Stimulated activated CD4-positive, alpha-beta T cell treated with anti-CD3 and anti-CD28 coated beads, Interleukin-4, amount 100 ng/mL, for 1 hour (primary cell): ENCODE data around the gene TAL1.

ENCODE experiments used
- DNase-seq: peaks from one replicate; pipeline ENCODE4 v3.0.0-alpha.2; 2020

Gene TAL1

GRCh38 chr1:47186267-47187185, 45.5 kb downstream of the TAL1 start:
- no peak for DNase-seq

- no peak for DNase-seq
Observed at GRCh38 chr1:47184822-47185677, 47.0 kb downstream of the TAL1 start.

- no peak for DNase-seq
Observed at GRCh38 chr1:47184090-47184821, 47.8 kb downstream of the TAL1 start.

GRCh38 chr1:47183308-47184089, 48.5 kb downstream of the TAL1 start:
- DNase-seq = no peak

GRCh38 chr1:47182676-47183235, 49.3 kb downstream of the TAL1 start:
- no peak for DNase-seq

GRCh38 chr1:47181955-47182675, 49.9 kb downstream of the TAL1 start:
- DNase-seq = no peak

- no peak for DNase-seq
Observed at GRCh38 chr1:47181095-47181954, 50.7 kb downstream of the TAL1 start.

GRCh38 chr1:47180603-47181094, 51.4 kb downstream of the TAL1 start:
- no peak for DNase-seq

GRCh38 chr1:47179988-47180563, 51.9 kb downstream of the TAL1 start:
- DNase-seq = no peak

- DNase-seq = peak; percentile 75
Observed at GRCh38 chr1:47179017-47179987, 52.7 kb downstream of the TAL1 start.

- DNase-seq = no peak
Observed at GRCh38 chr1:47178654-47179016, 53.4 kb downstream of the TAL1 start.

GRCh38 chr1:47178020-47178419, 54.0 kb downstream of the TAL1 start:
- no peak for DNase-seq

GRCh38 chr1:47175227-47175934, 56.6 kb downstream of the TAL1 start:
- DNase-seq = peak; percentile 30

GRCh38 chr1:47174656-47175020, 57.4 kb downstream of the TAL1 start:
- no peak for DNase-seq

GRCh38 chr1:47172782-47173181, 59.2 kb downstream of the TAL1 start:
- DNase-seq = no peak
